ENCODE measurements around the gene SCGB1C2.

Gene SCGB1C2

DNA sequence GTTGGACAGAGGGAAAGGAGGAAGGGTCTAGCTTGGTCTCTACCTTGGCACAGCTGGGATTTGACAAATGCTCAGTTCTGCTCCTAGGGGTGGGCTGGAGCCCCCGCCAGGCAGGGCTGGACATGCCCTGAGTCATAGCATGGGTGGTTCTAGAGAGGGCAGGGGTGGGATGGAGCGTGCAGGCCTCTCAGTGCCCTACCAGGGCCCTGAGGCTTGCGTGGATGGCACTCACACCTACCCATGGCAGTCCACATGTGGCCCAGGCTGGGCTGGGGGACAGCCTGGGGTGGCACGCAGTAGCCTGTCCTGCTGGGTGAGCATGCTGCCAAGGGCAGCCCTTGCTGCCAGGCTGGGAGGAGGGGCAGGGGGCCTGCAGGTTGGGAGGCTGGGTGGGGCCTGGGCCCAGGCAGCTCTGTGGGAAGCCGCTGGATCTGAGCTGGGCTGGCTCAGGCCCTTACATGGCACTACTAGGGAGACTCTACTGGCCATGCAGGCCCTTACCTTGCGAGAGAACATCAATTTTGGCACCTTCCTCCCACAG, 32.8 kb downstream of the SCGB1C2 start:
- no peak for DNase-seq (ENCODE audit: low read depth in 2 of 3, low spot score in 1 of 3)

DNA sequence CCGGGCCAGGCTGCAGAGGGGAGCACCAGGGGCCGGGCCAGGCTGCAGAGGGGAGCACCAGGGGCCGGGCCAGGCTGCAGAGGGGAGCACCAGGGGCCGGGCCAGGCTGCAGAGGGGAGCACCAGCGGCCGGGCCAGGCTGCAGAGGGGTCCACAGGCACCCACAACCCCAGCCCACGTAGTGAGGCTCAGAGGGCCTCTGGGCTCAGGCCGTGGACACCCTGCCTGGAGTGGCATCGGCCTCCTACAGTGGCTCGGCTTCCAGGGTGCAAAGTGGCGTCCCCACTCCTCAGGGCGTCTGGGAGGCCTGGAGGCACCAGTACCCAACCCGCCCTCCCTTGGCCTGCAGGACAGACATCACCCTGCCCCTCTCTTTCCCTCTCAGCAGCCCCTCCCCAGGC, 34.5 kb downstream of the SCGB1C2 start:
- DNase-seq (ENCODE audit: low read depth in 2 of 3, low spot score in 1 of 3): no peak

DNA sequence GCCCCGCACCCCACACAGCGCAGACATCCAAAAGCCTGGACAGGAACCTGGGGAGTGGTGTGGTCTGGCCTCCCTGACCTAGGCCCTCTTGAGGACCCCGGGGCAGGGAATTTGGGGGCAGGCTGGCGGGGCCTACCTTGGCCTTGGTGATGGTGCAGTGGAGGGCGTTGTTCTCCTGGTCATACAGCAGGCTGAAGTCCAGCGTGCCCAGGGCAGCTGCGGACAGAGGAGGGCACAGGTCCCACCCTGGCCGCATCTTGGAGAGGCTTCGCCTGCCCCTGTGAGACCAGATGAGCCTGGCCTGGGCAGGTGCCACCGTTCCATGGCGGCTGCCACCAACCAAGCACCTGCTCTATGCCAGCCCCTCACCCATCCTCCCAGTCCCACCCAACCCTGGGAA, 35.0 kb downstream of the SCGB1C2 start:
- no peak for DNase-seq (ENCODE audit: low read depth in 2 of 3, low spot score in 1 of 3)

DNA sequence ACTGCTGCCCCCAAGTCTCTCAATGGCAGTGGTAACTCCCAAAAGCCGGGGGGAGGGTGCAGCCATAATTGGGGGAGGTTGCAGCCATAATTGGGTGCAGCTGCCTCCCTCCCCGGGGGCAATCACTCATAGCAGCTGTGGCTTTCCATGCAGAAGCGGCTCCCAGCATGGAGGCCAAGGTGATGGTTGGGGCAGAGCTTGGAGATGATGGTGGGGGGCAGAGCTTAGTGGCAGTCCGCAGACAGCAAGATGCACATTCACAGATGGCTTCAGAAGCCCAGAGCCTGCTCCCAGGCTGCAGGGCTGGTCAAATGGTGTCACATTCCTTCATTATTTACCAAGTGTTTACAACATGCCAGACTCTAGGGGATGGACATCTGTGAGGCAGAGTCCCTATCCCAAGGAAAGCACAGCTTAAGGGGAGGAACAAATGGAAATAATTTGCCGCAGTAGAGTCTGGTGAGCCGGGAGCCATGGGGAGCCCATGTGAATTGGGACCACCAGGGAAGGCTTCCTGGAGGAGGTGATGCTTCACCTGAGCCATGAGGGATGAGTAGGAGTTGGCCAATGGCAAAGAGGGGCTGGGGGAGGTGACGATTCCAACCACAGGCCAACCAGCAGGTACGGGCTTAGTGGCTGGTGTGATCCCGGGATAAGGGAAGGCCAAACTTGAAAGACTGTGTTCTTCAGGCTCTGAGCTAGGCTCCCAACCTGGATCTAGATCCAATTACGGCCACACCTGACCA, 36.0 kb downstream of the SCGB1C2 start:
- DNase-seq (ENCODE audit: low read depth in 2 of 3, low spot score in 1 of 3): no peak

DNA sequence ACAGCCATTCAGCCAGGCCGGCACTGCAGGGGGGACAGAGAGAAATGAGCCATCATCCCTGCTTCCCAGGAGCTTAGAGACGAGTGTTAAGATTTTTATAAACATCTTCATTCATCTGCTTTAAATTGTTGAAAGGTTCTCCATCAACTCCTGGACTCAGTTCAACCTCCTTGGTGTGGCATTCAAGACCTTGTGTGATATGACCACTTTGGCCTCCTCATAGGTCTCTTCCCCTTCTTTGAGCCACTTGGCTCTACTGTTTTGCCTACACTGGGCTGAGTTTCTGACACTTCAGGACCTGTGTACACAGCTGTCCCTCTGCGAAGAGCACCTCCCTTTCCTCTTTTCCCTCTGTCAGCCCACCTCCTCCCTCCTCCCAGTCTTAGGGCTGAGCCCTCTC, 39.8 kb downstream of the SCGB1C2 start:
- no peak for DNase-seq (ENCODE audit: low read depth in 2 of 3, low spot score in 1 of 3)

DNA sequence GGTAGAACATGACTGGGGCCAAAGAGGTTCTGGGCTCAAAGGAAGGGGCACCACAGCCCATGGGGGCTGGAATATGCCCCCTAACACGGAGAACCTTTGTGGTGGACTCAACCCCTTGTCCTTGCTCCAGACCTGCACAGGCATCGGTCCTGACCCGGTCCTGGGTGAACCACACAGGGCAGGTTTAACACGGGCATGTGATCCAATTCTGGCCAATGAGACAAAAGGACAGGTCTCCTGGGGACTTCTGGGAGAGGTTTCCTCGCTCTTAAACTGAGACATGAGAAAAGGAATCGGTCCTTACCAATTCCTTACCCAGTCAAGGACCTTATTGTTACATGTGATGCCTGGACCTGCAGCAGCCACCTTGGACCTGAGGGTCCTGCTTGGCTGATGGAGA, 40.4 kb downstream of the SCGB1C2 start:
- DNase-seq (ENCODE audit: low read depth in 2 of 3, low spot score in 1 of 3): no peak

DNA sequence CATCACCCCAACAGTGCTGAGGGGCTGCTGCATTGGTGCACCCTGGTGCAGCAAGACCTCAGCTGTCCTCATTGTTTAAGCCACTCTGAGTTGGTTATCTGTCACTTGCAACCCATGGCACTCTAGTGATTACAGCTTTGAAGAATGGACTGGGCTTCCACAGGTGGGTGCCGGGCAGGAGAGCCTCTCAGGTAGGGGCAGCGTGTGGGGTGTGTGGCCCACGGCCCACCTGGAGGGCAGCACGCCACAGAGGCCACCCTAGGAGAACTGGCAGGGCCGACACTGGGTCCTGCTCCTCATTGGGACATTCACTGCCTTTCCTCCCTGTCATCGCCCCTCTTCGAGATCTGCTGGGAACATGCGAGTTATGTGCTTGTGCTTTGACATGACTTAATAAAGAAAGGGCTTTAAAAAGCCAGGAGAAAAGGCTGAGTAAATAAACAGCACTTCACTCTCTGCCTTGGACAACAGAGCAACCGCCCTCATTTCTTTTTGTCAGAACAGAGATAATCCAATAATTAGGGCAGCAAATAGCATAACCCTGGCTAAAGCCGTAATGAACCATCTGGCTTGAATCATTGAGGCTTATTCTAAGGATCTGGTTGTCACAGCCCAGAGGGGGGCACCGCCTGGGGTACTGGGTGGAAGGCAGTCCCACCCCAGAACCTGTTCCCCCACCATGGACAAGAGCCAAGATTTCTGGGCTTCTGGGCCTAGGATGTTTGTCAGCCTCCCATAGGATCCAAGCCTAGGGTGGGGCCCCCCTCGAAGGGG, 41.1 kb downstream of the SCGB1C2 start:
- DNase-seq (ENCODE audit: low read depth in 2 of 3, low spot score in 1 of 3): no peak

DNA sequence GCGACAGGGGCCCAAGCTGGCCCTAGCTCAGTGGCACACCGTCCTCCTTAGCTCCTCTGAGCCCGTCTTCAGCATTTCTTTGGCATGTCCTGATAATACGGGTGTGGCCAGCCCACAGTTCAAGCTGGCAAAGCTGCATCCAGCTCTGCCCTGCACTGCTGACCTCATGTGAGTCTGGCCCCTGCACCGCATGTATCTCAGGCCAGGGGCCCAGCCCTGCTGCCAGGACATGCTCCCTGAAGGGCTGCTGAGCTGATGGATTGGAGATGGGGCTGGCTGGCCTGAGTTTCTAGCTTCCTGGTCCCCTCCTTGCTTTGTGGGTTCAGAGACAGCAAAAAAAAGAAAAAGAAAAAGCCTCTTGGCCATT, 41.7 kb downstream of the SCGB1C2 start:
- no peak for DNase-seq (ENCODE audit: low read depth in 2 of 3, low spot score in 1 of 3)

DNA sequence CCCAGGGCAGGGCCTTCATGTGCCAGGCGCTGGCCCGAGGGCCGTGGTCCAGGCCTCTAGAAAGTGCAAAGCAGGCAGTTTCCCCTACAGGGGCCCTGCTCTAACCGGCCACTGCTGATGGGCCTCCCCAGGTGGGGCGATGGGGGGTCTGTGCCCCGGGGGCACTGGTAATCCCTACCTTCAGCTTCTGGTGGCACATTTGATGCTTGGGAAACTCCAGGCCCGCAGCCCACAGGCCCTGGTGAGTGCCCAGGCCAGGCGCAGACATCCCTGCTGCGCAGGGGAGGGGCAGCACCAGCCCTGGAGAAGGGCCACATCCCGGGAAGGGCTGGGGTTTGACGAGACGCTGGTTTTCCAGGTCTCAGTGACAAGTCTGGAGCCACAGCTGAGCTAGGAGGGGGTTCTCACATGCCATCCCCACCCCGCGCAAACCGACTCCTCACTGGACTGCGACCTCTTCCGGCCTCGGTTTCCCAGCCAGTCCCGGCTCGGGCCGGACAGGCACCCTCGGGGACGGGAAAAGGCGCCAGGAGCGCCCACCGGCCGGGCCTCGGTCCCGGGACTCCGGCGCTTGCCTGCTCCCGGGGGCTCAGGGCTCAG, 42.5 kb downstream of the SCGB1C2 start:
- no peak for DNase-seq (ENCODE audit: low read depth in 2 of 3, low spot score in 1 of 3)

DNA sequence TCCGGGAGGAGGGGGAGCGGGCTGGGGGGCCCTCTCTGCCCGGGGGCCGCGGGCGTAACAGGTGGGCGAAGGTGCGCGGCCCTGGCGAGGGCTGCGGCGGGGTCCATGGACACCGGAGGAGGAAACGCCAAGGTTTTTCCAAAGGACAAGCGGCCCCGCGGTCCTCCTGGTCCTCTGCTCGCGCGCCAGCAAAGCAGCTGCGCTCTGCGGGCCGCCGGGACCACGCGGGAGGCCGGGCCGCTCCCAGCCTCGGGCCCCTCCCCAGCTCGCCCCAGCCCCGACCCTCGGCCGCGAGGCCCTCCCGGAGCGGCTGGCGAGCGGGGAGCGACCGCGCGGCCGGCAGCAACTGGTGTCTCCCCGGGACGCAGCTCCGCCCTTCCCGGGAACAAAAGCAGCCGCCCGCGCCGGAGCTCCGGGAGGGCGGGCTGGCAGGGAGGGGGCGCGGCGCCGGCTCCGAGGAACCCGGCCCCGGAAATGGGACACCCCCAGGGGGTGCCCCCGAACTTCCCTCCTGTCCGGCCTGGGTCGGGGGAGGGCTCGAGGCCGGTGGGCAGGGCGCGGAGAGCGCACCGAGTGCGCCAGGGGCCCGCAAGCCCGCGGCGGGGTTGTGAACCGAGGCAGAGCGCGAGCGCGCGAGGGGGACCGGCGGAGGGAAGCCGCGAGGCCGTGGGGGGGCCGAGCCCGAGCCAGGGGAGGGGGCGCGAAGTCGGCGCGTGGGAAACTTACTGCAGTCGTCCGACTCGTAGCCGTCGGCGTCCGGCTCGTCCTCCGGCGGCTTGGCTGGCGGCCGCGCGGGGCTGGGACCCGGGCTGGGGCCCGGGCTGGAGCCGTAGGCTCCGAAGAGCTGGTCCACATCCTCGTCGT, 43.2 kb downstream of the SCGB1C2 start:
- DNase-seq (ENCODE audit: low read depth in 2 of 3, low spot score in 1 of 3): no peak

DNA sequence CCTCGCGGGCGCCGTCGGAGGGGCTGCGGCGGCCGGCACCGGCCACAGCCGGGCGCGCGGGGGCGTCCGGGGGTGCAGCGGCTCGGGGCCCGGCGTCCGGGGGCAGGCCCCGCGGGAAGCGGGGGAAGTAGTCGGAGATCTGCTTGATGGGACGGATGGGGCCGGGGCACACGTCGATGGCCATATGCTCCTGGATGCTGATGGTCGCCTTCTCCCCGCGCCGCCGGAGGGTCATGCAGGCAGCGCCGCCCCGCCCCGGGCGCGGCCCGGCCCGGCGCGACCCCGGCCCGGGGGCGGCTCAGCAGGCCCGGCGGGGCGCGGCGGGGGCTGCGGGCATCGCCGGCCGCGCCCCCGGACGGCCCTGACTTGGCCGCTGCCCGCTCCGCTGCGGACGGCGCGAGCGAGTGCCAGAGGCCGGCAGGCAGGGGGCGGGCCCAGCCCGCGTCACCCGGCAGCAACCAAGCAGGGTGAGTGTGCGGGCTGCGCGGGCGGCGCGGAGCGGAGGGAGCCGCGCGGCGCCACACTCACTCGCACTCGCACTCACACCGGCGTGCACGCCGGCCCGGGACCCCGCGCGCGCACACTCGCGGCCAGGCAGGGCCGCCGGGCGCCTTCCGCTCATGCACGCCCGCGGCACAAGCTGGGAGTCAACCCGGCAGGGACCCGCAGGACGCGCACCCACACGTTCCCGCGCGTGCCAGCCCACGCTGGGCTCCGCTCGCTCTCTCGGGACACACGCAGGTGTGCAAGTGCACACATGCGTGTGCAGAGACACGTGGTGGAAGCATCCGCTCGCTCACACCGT, 44.1 kb downstream of the SCGB1C2 start, which contains the start of gene DOC2B:
DOC2B (minus strand) TSS at position 406 of the 805 bp plus-strand sequence; CDS start at position 235, 171 bp downstream.
- DNase-seq (ENCODE audit: low read depth in 2 of 3, low spot score in 1 of 3): peak in 1 of 3 donors; percentile 26

DNA sequence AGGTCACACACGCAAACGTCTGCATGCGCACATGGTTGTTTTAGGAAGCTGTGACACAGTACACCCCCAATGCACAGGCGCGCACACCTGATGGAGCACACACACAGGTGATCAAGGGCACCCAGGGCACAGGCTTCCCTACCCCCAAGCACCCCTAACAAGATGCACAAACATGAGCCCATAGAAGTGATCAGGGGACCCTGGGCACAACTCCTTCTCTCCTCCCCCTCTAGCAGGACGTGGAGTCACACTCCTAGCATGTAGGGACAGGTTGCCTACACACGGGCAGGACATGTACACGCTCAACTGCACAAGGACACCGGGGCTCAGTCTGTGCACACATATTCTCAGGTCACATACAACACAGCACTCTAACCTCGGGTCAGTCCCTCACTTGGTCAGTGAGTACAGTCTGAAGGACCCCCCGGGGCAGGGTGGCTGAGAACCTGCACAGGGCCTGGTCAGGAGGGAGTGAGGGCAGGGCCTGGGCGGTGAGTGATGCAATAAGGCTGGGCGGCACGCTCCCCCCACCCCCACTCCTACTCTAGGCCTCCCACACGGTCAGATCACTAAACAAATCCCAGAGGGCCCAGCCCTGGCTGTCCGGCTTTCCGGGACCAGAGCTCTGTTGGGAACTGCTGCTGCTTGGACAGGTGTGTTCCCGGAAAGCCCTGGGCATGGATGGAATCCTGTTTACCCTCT, 44.8 kb downstream of the SCGB1C2 start:
- DNase-seq (ENCODE audit: low read depth in 2 of 3, low spot score in 1 of 3): no peak

DNA sequence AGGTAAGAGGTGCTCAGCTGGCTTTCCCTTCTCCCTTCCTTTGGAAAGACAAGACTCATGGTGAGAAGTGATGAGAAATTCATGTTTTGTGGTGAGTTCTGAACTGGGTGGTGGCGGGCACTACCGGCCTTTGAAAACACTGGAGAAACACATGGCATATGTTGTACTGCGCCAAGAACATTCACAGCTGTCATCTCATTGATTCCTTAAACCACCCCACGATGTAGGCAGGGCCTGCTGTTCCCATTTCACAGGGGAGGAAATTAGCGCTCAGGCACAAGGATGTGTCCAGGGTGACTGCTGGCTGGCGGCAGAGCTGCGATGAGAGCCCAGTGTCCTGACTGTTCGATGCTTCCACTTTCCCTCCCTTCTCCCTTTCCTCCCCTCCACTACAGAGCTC, 45.7 kb downstream of the SCGB1C2 start:
- no peak for DNase-seq (ENCODE audit: low read depth in 2 of 3, low spot score in 1 of 3)

DNA sequence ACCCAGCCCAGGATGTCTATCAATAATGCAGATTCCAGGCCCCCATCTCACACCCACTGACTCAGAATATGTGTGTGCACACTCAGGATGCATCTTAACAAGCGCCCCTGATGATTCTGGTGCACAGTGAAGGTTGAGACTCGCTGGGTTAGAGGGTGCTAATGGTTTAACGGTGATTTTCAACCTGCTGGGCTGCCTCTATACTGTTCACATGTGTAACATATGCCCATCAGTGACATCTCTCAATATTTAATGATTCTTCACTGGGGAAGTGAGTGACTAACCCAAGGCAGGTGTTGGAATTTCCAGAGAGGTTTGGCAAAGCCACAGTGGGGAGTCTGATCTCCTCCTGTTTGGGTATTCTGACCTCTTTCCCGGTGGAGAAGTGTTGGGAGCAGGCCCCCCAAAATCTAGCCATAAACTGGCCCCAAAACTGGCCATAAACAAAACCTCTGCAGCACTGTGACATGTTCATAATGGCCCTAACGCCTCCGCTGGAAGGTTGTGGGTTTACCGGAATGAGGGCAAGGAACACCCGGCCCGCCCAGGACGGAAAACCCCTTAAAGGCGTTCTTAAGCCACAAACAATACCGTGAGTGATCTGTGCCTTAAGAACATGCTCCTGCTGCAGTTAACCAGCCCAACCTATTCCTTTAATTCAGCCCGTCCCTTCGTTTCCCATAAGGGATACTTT, 48.2 kb downstream of the SCGB1C2 start:
- peak; percentile 7 to 51 (median 27) for DNase-seq (ENCODE audit: low read depth in 2 of 3, low spot score in 1 of 3)

DNA sequence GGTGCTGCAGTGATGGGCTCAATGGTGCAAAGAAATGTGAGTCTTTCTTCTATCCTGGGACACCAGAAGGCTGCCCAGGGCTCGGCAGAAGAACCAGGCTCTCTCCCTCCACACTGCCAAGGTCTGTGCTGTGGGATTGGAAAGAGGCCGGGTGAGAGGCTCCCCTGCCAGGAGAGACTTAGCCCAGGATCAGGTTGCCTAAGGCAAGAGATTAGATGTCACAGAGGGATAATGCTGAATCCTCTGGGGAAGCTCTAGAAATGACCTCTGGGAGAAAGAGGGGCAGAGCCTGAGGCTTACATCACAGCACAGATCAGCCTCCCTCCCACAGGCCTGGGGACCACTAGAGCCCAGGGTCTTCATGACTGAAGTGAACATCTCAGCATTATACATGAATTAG, 49.8 kb downstream of the SCGB1C2 start:
- DNase-seq (ENCODE audit: low read depth in 2 of 3, low spot score in 1 of 3): no peak

Measured in stimulated activated CD4-positive, alpha-beta T cell treated with anti-CD3 and anti-CD28 coated beads, Interleukin-12 subunit alpha, Interleukin-12 subunit beta, amount 100 ng/mL, for 48 hours (primary cell).